GM18868 (cell line): Measurements from ENCODE around the gene TARS3.

Source experiments
- ATAC-seq: cut with Tn5 transposase; IDR thresholded peaks from one replicate; pipeline ENCODE4 v1.9.1; 2021; ENCODE audit warnings: mild to moderate bottlenecking, moderate library complexity; ENCODE audit not compliant: unreplicated experiment

Gene TARS3

GRCh38 chr15:101702077-101702476 is 22.2 kb downstream of the TARS3 start:
- no peak for ATAC-seq

GRCh38 chr15:101698314-101698713 is 26.0 kb downstream of the TARS3 start:
- no peak for ATAC-seq

GRCh38 chr15:101697488-101697887 is 26.8 kb downstream of the TARS3 start:
- ATAC-seq = no peak

- ATAC-seq = no peak
These were observed 27.4 kb downstream of the TARS3 start for GRCh38 chr15:101696829-101697228.

- ATAC-seq = no peak
These were observed 30.0 kb downstream of the TARS3 start for GRCh38 chr15:101694261-101694660.

GRCh38 chr15:101692801-101693598 is 31.3 kb downstream of the TARS3 start:
- no peak for ATAC-seq

- no peak for ATAC-seq
These were observed 34.4 kb downstream of the TARS3 start for GRCh38 chr15:101689901-101690300.

GRCh38 chr15:101686718-101687117 is 37.6 kb downstream of the TARS3 start:
- no peak for ATAC-seq

- no peak for ATAC-seq
These were observed 39.4 kb downstream of the TARS3 start for GRCh38 chr15:101684877-101685276.

- no peak for ATAC-seq
These were observed 39.9 kb downstream of the TARS3 start for GRCh38 chr15:101684384-101684783.

- no peak for ATAC-seq
These were observed 44.5 kb downstream of the TARS3 start for GRCh38 chr15:101679806-101680205.

- ATAC-seq = no peak
These were observed 47.3 kb downstream of the TARS3 start for GRCh38 chr15:101676921-101677329.

GRCh38 chr15:101675796-101676582 is 48.3 kb downstream of the TARS3 start:
- ATAC-seq = no peak

GRCh38 chr15:101675015-101675414 is 49.3 kb downstream of the TARS3 start:
- no peak for ATAC-seq

GRCh38 chr15:101672298-101672697 is 52.0 kb downstream of the TARS3 start:
- ATAC-seq = no peak

- ATAC-seq = no peak
These were observed 54.5 kb downstream of the TARS3 start for GRCh38 chr15:101669744-101670143.

- ATAC-seq = no peak
These were observed 56.4 kb downstream of the TARS3 start for GRCh38 chr15:101667881-101668280.

- ATAC-seq = no peak
These were observed 59.9 kb downstream of the TARS3 start for GRCh38 chr15:101664303-101664913.

- no peak for ATAC-seq
These were observed 62.1 kb downstream of the TARS3 start for GRCh38 chr15:101662203-101662602.

- ATAC-seq = no peak
These were observed 64.3 kb downstream of the TARS3 start for GRCh38 chr15:101660005-101660404.

- ATAC-seq = no peak
These were observed 66.1 kb downstream of the TARS3 start for GRCh38 chr15:101657968-101658784.
